K562 (cell line): Measurements from ENCODE around the gene CNOT11. TPM values are rescaled to one million over a fixed set of nuclear protein-coding genes. Genes with fewer than 3 reads are reported as not detected.

Source experiments
- ATAC-seq: fragments of 200-7000 bp; cut with Tn5 transposase; 3 replicates; pipeline ENCODE4 v1.9.1; 2020; ENCODE audit warnings: moderate library complexity
- BruUV-seq: library from RNA; stranded (reverse); fragments of 400-500 nt; replicated peaks from 2 replicates; lab custom pipeline; 2021; lab: Mats Ljungman, UMichigan
- CTCF ChIA-PET: fragments of 300-600 bp; formaldehyde crosslinking; extraction: SDS; loops from one replicate; lab custom pipeline; 2021; ENCODE audit warnings: low intra/inter-chr PET ratio; lab: Yijun Ruan, JAX
- POLR2A ChIA-PET: fragments of 300-600, 350-650 bp; sonication (Branson Sonifier 250); formaldehyde crosslinking; extraction: SDS; loops from one replicate; lab custom pipeline; 2021; ENCODE audit warnings: antibody characterized with exemption, inconsistent platforms; lab: Yijun Ruan, JAX
- DNase-seq, 4 experiments: peaks; one replicate each; pipeline versions ENCODE4 v3.0.0 to v3.0.0-alpha.2; 2011 to 2018; ENCODE audit warnings: low spot score in 3 of 4, mixed read lengths in 3 of 4; ENCODE audit errors: extremely low read depth in 1 of 4
- FAIRE-seq: peaks from 2 replicates; lab custom pipeline; 2011; peaks lifted over from hg19 to GRCh38; lab: Jason Lieb, UNC
- H2AFZ ChIP-seq: 2 replicates; pipeline ENCODE4 v1.6.0; 2011; ENCODE audit warnings: low read depth, low read length, control low read depth, inconsistent platforms
- H3K27ac ChIP-seq: fragments of 200-600 bp; 3 replicates; pipeline ENCODE4 v1.8.0; 2011; ENCODE audit warnings: low read depth, mild to moderate bottlenecking, control low read depth, inconsistent platforms, low read length, moderate library complexity, mixed read lengths; ENCODE audit errors: extremely low read depth
- H3K27me3 ChIP-seq, 2 experiments: fragments of 300-600 bp in 1 of 2; 2 replicates in 1 of 2; 3 replicates in 1 of 2; pipeline versions ENCODE4 v1.6.0 to v1.8.0; 2011; ENCODE audit warnings: inconsistent platforms in 2 of 2, low read length in 2 of 2, mild to moderate bottlenecking in 1 of 2, mixed read lengths in 1 of 2, moderate library complexity in 1 of 2; ENCODE audit not compliant: control insufficient read depth in 2 of 2, insufficient read depth in 2 of 2
- H3K36me3 ChIP-seq: fragments of 300-600 bp; 3 replicates; pipeline ENCODE4 v1.8.0; 2011; ENCODE audit warnings: mild to moderate bottlenecking, low read length, inconsistent platforms; ENCODE audit not compliant: control insufficient read depth, insufficient read depth
- H3K4me1 ChIP-seq, 2 experiments: fragments of 200-600 bp in 1 of 2; replicated peaks in 1 of 2; 2 replicates in 1 of 2; 3 replicates in 1 of 2; pipeline versions ENCODE4 v1.5.1 to v1.8.0; 2011; ENCODE audit warnings: inconsistent platforms in 2 of 2, low read length in 2 of 2, mild to moderate bottlenecking in 1 of 2, mixed read lengths in 1 of 2, moderate library complexity in 1 of 2; ENCODE audit not compliant: control insufficient read depth in 2 of 2, insufficient read depth in 2 of 2
- H3K4me2 ChIP-seq: 2 replicates; pipeline ENCODE4 v1.6.1; 2011; ENCODE audit warnings: low read length, control low read depth, inconsistent platforms, mixed read lengths; ENCODE audit not compliant: insufficient read depth
- H3K4me3 ChIP-seq: fragments of 200-600 bp; sonication (generic), shearing (Covaris generic); 2 replicates; pipeline ENCODE4 v1.5.1; 2016; ENCODE audit warnings: control low read depth, inconsistent platforms
- H3K79me2 ChIP-seq: fragments of 200-600 bp; 3 replicates; pipeline ENCODE4 v1.8.0; 2011; ENCODE audit warnings: low read length, inconsistent platforms; ENCODE audit not compliant: control insufficient read depth, insufficient read depth
- H3K9ac ChIP-seq, 2 experiments: 2 replicates each; pipeline versions ENCODE4 v1.6.0 to v1.6.1; 2011; ENCODE audit warnings: low read depth in 2 of 2, low read length in 2 of 2, control low read depth in 1 of 2, inconsistent platforms in 1 of 2, mild to moderate bottlenecking in 1 of 2, mixed read lengths in 1 of 2; ENCODE audit not compliant: insufficient read depth in 1 of 2
- H3K9me1 ChIP-seq: one replicate; pipeline ENCODE4 v1.6.0; 2011; ENCODE audit warnings: inconsistent platforms, mild to moderate bottlenecking, low read length, moderate library complexity; ENCODE audit not compliant: control insufficient read depth, insufficient read depth
- H3K9me3 ChIP-seq: replicated peaks from 2 replicates; pipeline ENCODE4 v1.5.1; 2011; ENCODE audit warnings: low read depth, low read length, inconsistent platforms; ENCODE audit not compliant: control insufficient read depth, insufficient read depth
- H4K20me1 ChIP-seq: replicated peaks from 2 replicates; pipeline ENCODE4 v1.6.1; 2011; ENCODE audit warnings: low read length, inconsistent platforms, mixed read lengths; ENCODE audit not compliant: control insufficient read depth, insufficient read depth
- CBFB ChIP-seq: sonication (generic); formaldehyde crosslinking; IDR thresholded peaks from 2 replicates; pipeline ENCODE4 v1.4.0; 2020; ENCODE audit warnings: mild to moderate bottlenecking, missing genetic modification reagents
- DEAF1 ChIP-seq: fragments of 450-650 bp; formaldehyde crosslinking; IDR thresholded peaks from 2 replicates; pipeline ENCODE4 v1.4.0; 2020; ENCODE audit warnings: mild to moderate bottlenecking, moderate library complexity
- DLX4 ChIP-seq: fragments of 250-450 bp; sonication (Bioruptor Pico); IDR thresholded peaks from 2 replicates; pipeline ENCODE4 v1.6.1; 2021; ENCODE audit warnings: mild to moderate bottlenecking
- GATA2 ChIP-seq: sonication (generic); formaldehyde crosslinking; IDR thresholded peaks from 2 replicates; pipeline ENCODE4 v1.4.0; 2020; ENCODE audit warnings: mild to moderate bottlenecking, missing genetic modification reagents
- HMGXB4 ChIP-seq: sonication (generic); formaldehyde crosslinking; IDR thresholded peaks from 2 replicates; pipeline ENCODE4 v1.8.1; 2023; ENCODE audit warnings: mild to moderate bottlenecking, missing genetic modification reagents
- IRF1 ChIP-seq: sonication (generic); formaldehyde crosslinking; IDR thresholded peaks from 2 replicates; pipeline ENCODE4 v1.8.0; 2022; ENCODE audit warnings: missing genetic modification reagents, mild to moderate bottlenecking, borderline replicate concordance
- MECOM ChIP-seq: fragments of 250-450 bp; sonication (Bioruptor Pico); IDR thresholded peaks from 2 replicates; pipeline ENCODE4 v1.8.0; 2022; ENCODE audit warnings: inconsistent platforms
- NR0B1 ChIP-seq: fragments of 450-650 bp; IDR thresholded peaks from one replicate; pipeline ENCODE4 v1.6.1; 2018; ENCODE audit warnings: mild to moderate bottlenecking, moderate library complexity; ENCODE audit not compliant: partially characterized antibody
- ZNF282 ChIP-seq: sonication (generic); formaldehyde crosslinking; IDR thresholded peaks from 2 replicates; pipeline ENCODE4 v1.8.1; 2023; ENCODE audit warnings: missing genetic modification reagents
- WGBS: fragments of 100-300 bp; shearing (Covaris generic); methylation state at CpG from one replicate; pipeline ENCODE4 v1.1.6; 2016; ENCODE audit warnings: low coverage, mixed read lengths; ENCODE audit not compliant: insufficient coverage; ENCODE audit errors: missing lambda C conversion rate; 5-methylcytosine and 5-hydroxymethylcytosine counted together
- in situ Hi-C: fragments of 300-500 bp; cut with MboI; formaldehyde crosslinking; loops from 4 replicates; pipeline ENCODE4 v1.15.0; 2018; ENCODE audit warnings: inconsistent platforms, mixed read lengths
- intact Hi-C: fragments of 100-400 bp; cut with micrococcal nuclease; formaldehyde crosslinking; loops from 2 replicates; pipeline ENCODE4 v1.14.2; 2022
- polyA plus RNA-seq, 8 experiments: library from polyadenylated mRNA; depleted of rRNA in 4 of 8; stranded (reverse) in 5 of 8; unstranded in 3 of 8; fragments of >200 nt; fragmentation: Nextera tagmentation in 2 of 8; fragmentation: Illumina TruSeq in 1 of 8; extraction: Ambion mirVana in 2 of 8; extraction: Trizol in 1 of 8; gene quantifications; 2 replicates each; pipeline versions ENCODE4 v1.2.1 to v1.2.3, GENCODE V29; 2011 to 2014; ENCODE audit warnings: inconsistent platforms in 1 of 8, missing spikeins in 1 of 8
- total RNA-seq, 7 experiments: library from RNA; depleted of rRNA in 6 of 7; stranded (reverse); fragments of >200 nt in 6 of 7; fragmentation: Illumina TruSeq in 2 of 7; extraction: Trizol in 2 of 7; gene quantifications; 2 replicates each; pipeline versions ENCODE4 v1.2.1 to v1.2.3, GENCODE V29; 2011 to 2021; ENCODE audit warnings: low replicate concordance in 1 of 7
- TF ChIP-seq, protein P1 (sequence below): IDR thresholded peaks from 2 replicates; pipeline ENCODE4 v1.6.1; 2014; ENCODE audit warnings: antibody characterized with exemption

CNOT11 gene
- total and polyA plus RNA-seq, 9 of the 15 experiments (the other 6 are each of a cell fraction or from before 2014, with no cell fraction given) = 12.7 to 163 (median 64.2) TPM

- in situ Hi-C loops = no loop called here
- ChIA-PET POLR2A (interaction anchor here (0.6 to 1.0 kb wide), 2 partner anchors 9 to 18 kb away, joined by 3 read pairs; no protein-coding TSS in a partner anchor), CTCF (no interaction called here)
- no peak overlapping the region for H2AFZ ChIP-seq
- no peaks in the 10 kb centered on the region for H3K4me1 ChIP-seq
- no peak overlapping the region for H3K4me2 ChIP-seq
- no peaks in the 10 kb centered on the region for H4K20me1 ChIP-seq
- no peaks in the 10 kb centered on the region for H3K27me3 ChIP-seq
- H3K79me2 ChIP-seq = no peaks in the 10 kb centered on the region
- H3K4me3 ChIP-seq = no peak overlapping the region
- H3K27ac ChIP-seq = no peak overlapping the region
- peaks cover 73% of the 10 kb centered on the region for H3K36me3 ChIP-seq
- no peaks in the 10 kb centered on the region for H3K9me3 ChIP-seq
- DNase-seq (no peak), FAIRE-seq (no peak), ATAC-seq (no peak)
- 100% methylated on average over 2 of the region's 2 CpGs for WGBS
- TSS peak; percentile 15 for BruUV-seq
- intact Hi-C loops = no loop called here
- no peak overlapping the region for H3K9ac ChIP-seq
- H3K9me1 ChIP-seq = no peaks in the 10 kb centered on the region
- no peak for TF ChIP-seq GATA2 (CRISPR knock-in tag)
- TF ChIP-seq NR0B1 = no peak
- TF ChIP-seq, protein P1, sequence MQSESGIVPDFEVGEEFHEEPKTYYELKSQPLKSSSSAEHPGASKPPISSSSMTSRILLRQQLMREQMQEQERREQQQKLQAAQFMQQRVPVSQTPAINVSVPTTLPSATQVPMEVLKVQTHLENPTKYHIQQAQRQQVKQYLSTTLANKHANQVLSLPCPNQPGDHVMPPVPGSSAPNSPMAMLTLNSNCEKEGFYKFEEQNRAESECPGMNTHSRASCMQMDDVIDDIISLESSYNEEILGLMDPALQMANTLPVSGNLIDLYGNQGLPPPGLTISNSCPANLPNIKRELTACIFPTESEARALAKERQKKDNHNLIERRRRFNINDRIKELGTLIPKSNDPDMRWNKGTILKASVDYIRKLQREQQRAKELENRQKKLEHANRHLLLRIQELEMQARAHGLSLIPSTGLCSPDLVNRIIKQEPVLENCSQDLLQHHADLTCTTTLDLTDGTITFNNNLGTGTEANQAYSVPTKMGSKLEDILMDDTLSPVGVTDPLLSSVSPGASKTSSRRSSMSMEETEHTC = no peak
- TF ChIP-seq HMGXB4 (CRISPR knock-in tag) = no peak
- no peak for TF ChIP-seq DLX4
- no peak for TF ChIP-seq CBFB (CRISPR knock-in tag)
- no peak for TF ChIP-seq DEAF1 (CRISPR knock-in tag)
- TF ChIP-seq IRF1 (CRISPR knock-in tag) = no peak
- TF ChIP-seq ZNF282 (CRISPR knock-in tag) = no peak
- TF ChIP-seq MECOM (CRISPR knock-in tag) = no peak
Observed at GRCh38 chr2:101287303-101287702, 34.6 kb downstream of the CNOT11 start.
